BE2C (cell line): Measurements from ENCODE around the gene TBCC.
A peak's percentile ranks its signal among the peaks of the same experiment; 100 is the strongest.

ENCODE experiments used
- DNase-seq: peaks from one replicate; pipeline ENCODE4 v3.0.0-alpha.2; 2020
- H3K27me3 ChIP-seq: fragments of 250-450 bp; sonication (Bioruptor Pico); 2 replicates; pipeline ENCODE4 v1.5.1; 2020; ENCODE audit warnings: mild to moderate bottlenecking
- H3K36me3 ChIP-seq: fragments of 250-450 bp; sonication (Bioruptor Pico); 2 replicates; pipeline ENCODE4 v1.5.1; 2020; ENCODE audit warnings: mild to moderate bottlenecking
- H3K4me1 ChIP-seq: fragments of 250-450 bp; sonication (Bioruptor Pico); 2 replicates; pipeline ENCODE4 v1.5.1; 2020
- H3K4me3 ChIP-seq: 2 replicates; pipeline ENCODE4 v1.5.1; 2011; ENCODE audit warnings: low read depth, low read length
- H3K9me3 ChIP-seq: fragments of 250-450 bp; sonication (Bioruptor Pico); 2 replicates; pipeline ENCODE4 v1.5.1; 2020
- CTCF ChIP-seq: IDR thresholded peaks from 2 replicates; pipeline ENCODE4 v1.5.1; 2012; ENCODE audit warnings: mild to moderate bottlenecking, low read depth, low read length

Gene TBCC

GRCh38 chr6:42758756-42759430 lies 13.0 kb upstream of the TBCC start:
- TF ChIP-seq CTCF, result no peak
- Histone ChIP-seq H3K27me3 (no peaks in the 10 kb centered on the region), H3K36me3 (no peaks in the 10 kb centered on the region), H3K4me3 (no peak overlapping the region), H3K9me3 (no peaks in the 10 kb centered on the region), H3K4me1 (no peaks in the 10 kb centered on the region)
- no peak for DNase-seq

- Histone ChIP-seq H3K4me3 (no peak overlapping the region), H3K36me3 (no peaks in the 10 kb centered on the region), H3K9me3 (no peaks in the 10 kb centered on the region), H3K27me3 (no peaks in the 10 kb centered on the region), H3K4me1 (no peaks in the 10 kb centered on the region)
- no peak for TF ChIP-seq CTCF
- DNase-seq, result no peak
These were observed 10.8 kb upstream of the TBCC start for GRCh38 chr6:42756722-42757121.

GRCh38 chr6:42754759-42755158 lies 8.9 kb upstream of the TBCC start:
- no peaks in the 10 kb centered on the region for H3K9me3 ChIP-seq
- no peak for TF ChIP-seq CTCF
- no peak for DNase-seq
- H3K27me3 ChIP-seq, result no peaks in the 10 kb centered on the region
- H3K4me1 ChIP-seq, result no peaks in the 10 kb centered on the region
- no peak overlapping the region for H3K4me3 ChIP-seq
- no peaks in the 10 kb centered on the region for H3K36me3 ChIP-seq

GRCh38 chr6:42751055-42751454 lies 5.2 kb upstream of the TBCC start:
- no peak for DNase-seq
- H3K36me3 ChIP-seq, result no peaks in the 10 kb centered on the region
- no peak overlapping the region for H3K4me3 ChIP-seq
- H3K27me3 ChIP-seq, result no peaks in the 10 kb centered on the region
- H3K4me1 ChIP-seq, result no peaks in the 10 kb centered on the region; the same call in 1 of the 2 replicates
- no peak for TF ChIP-seq CTCF
- no peaks in the 10 kb centered on the region for H3K9me3 ChIP-seq

- Histone ChIP-seq H3K4me3 (peak overlapping the region; percentile 69), H3K27me3 (no peaks in the 10 kb centered on the region), H3K36me3 (peaks cover 4% of the 10 kb centered on the region; the same call in 1 of the 2 replicates), H3K4me1 (no peaks in the 10 kb centered on the region; the same call in 1 of the 2 replicates), H3K9me3 (no peaks in the 10 kb centered on the region)
- DNase-seq, result no peak
- no peak for TF ChIP-seq CTCF
These were observed 2.4 kb upstream of the TBCC start for GRCh38 chr6:42748203-42748898.
